ENCODE results near the gene NDUFAF4. TPM values are rescaled to one million over a fixed set of nuclear protein-coding genes. Genes with fewer than 3 reads are reported as not detected.
A peak's percentile ranks its signal among the peaks of the same experiment; 100 is the strongest.

NDUFAF4 gene
- total and polyA plus RNA-seq, 2 of the 13 experiments (the other 11 are each of a cell fraction or from before 2014, with no cell fraction given): 41.3 to 59.7 TPM

- TF ChIP-seq ZNF281 (CRISPR knock-in tag; IDR thresholded peaks at IDR 0.05; ENCODE audit: borderline replicate concordance) (0 out of 2 replicates have a peak, but pooled peaks have one; percentile 12), GABPB1 (CRISPR knock-in tag; IDR thresholded peaks at IDR 0.05) (peak; percentile 89), RXRA (CRISPR knock-in tag; IDR thresholded peaks at IDR 0.05) (0 out of 2 replicates have a peak, but pooled peaks have one; percentile 25), HHEX (CRISPR knock-in tag; IDR thresholded peaks at IDR 0.05) (no peak), TEAD3 (CRISPR knock-in tag; optimal IDR thresholded peaks at IDR 0.05; ENCODE audit: borderline replicate concordance) (peak; percentile 10), ZNF564 (CRISPR knock-in tag; IDR thresholded peaks at IDR 0.05) (0 out of 2 replicates have a peak, but pooled peaks have one; percentile 32), ZNF615 (CRISPR knock-in tag; IDR thresholded peaks at IDR 0.05; ENCODE audit: borderline replicate concordance) (no peak), ZNF335 (CRISPR knock-in tag; IDR thresholded peaks at IDR 0.05) (0 out of 2 replicates have a peak, but pooled peaks have one; percentile 18), ZBTB20 (CRISPR knock-in tag; IDR thresholded peaks at IDR 0.05; ENCODE audit: borderline replicate concordance, low read depth) (0 out of 2 replicates have a peak, but pooled peaks have one; percentile 15), ZNF280B (CRISPR knock-in tag; IDR thresholded peaks at IDR 0.05; ENCODE audit: borderline replicate concordance) (no peak), ELF1 (CRISPR knock-in tag; IDR thresholded peaks at IDR 0.05) (peak; percentile 87), ZNF772 (CRISPR knock-in tag; IDR thresholded peaks at IDR 0.05) (peak; percentile 59; the same call in 1 of the 2 replicates), KMT2A (CRISPR knock-in tag; IDR thresholded peaks at IDR 0.05) (0 out of 2 replicates have a peak, but pooled peaks have one; percentile 17), ZNF878 (CRISPR knock-in tag; IDR thresholded peaks at IDR 0.05) (0 out of 2 replicates have a peak, but pooled peaks have one; percentile 28), ZNF275 (CRISPR knock-in tag; IDR thresholded peaks at IDR 0.05; ENCODE audit: borderline replicate concordance) (no peak), GMEB1 (CRISPR knock-in tag; IDR thresholded peaks at IDR 0.05; ENCODE audit: borderline replicate concordance) (0 out of 2 replicates have a peak, but pooled peaks have one; percentile 47), RBFOX2 (IDR thresholded peaks at IDR 0.05; ENCODE audit: low read depth, low read length) (peak; percentile 79), ZNF747 (CRISPR knock-in tag; IDR thresholded peaks at IDR 0.05; ENCODE audit: borderline replicate concordance) (peak; percentile 11; the same call in 1 of the 2 replicates), NONO (IDR thresholded peaks at IDR 0.05) (no peak), NONO (CRISPR knock-in tag; conservative IDR thresholded peaks at IDR 0.05) (peak; percentile 49), POGZ (CRISPR knock-in tag; IDR thresholded peaks at IDR 0.05) (peak; percentile 26; the same call in 1 of the 2 replicates), ZC3H4 (CRISPR knock-in tag; IDR thresholded peaks at IDR 0.05; ENCODE audit: borderline replicate concordance) (no peak), ZNF136 (CRISPR knock-in tag; IDR thresholded peaks at IDR 0.05; ENCODE audit: low read depth) (no peak)
These were observed 26.3 kb upstream of the NDUFAF4 start (continued) for GRCh38 chr6:96923871-96924493.

Data from HepG2 (cell line).